KOPT-K1 (cell line): Measurements from ENCODE around the gene FMN2.

ENCODE experiments used
- H3K27ac ChIP-seq: fragments of 200-600 bp; sonication (generic); 2 replicates; pipeline ENCODE4 v1.5.1; 2016; ENCODE audit warnings: antibody characterized with exemption, mild to moderate bottlenecking, low read depth, low read length; ENCODE audit not compliant: poor library complexity, severe bottlenecking
- H3K36me3 ChIP-seq: fragments of 200-600 bp; sonication (generic); 2 replicates; pipeline ENCODE4 v1.5.1; 2017; ENCODE audit warnings: antibody characterized with exemption, mild to moderate bottlenecking, low read length, moderate library complexity; ENCODE audit not compliant: insufficient read depth
- H3K9me3 ChIP-seq: fragments of 200-600 bp; sonication (generic); 2 replicates; pipeline ENCODE4 v1.5.1; 2017; ENCODE audit warnings: antibody characterized with exemption, low read length, mild to moderate bottlenecking; ENCODE audit not compliant: insufficient read depth, poor library complexity, severe bottlenecking

The FMN2 gene

GRCh38 chr1:240189386-240189989 is 97.8 kb downstream of the FMN2 start:
- Histone ChIP-seq H3K27ac (no peak overlapping the region), H3K36me3 (no peaks in the 10 kb centered on the region), H3K9me3 (no peaks in the 10 kb centered on the region)

- no peak overlapping the region for H3K27ac ChIP-seq
- no peaks in the 10 kb centered on the region for H3K36me3 ChIP-seq
- no peaks in the 10 kb centered on the region for H3K9me3 ChIP-seq
Measured at GRCh38 chr1:240190881-240191401, 99.3 kb downstream of the FMN2 start.

GRCh38 chr1:240192851-240193250 is 101.2 kb downstream of the FMN2 start:
- Histone ChIP-seq H3K9me3 (no peaks in the 10 kb centered on the region), H3K36me3 (no peaks in the 10 kb centered on the region), H3K27ac (no peak overlapping the region)

- H3K36me3 ChIP-seq = no peaks in the 10 kb centered on the region
- H3K27ac ChIP-seq = no peak overlapping the region
- no peaks in the 10 kb centered on the region for H3K9me3 ChIP-seq
Measured at GRCh38 chr1:240193679-240194078, 102.0 kb downstream of the FMN2 start.

GRCh38 chr1:240194120-240194519 is 102.4 kb downstream of the FMN2 start:
- Histone ChIP-seq H3K36me3 (no peaks in the 10 kb centered on the region), H3K9me3 (no peaks in the 10 kb centered on the region), H3K27ac (no peak overlapping the region)

- Histone ChIP-seq H3K9me3 (no peaks in the 10 kb centered on the region), H3K36me3 (no peaks in the 10 kb centered on the region)
Measured at GRCh38 chr1:240198376-240198775, 106.7 kb downstream of the FMN2 start.

GRCh38 chr1:240199758-240200645 is 108.3 kb downstream of the FMN2 start:
- H3K9me3 ChIP-seq = no peaks in the 10 kb centered on the region

More at GRCh38 chr1:240198376-240198775, 106.7 kb downstream of the FMN2 start:
- H3K27ac ChIP-seq = no peak overlapping the region

GRCh38 chr1:240201931-240202330 is 110.2 kb downstream of the FMN2 start:
- H3K36me3 ChIP-seq = no peaks in the 10 kb centered on the region
- H3K27ac ChIP-seq = no peak overlapping the region

More at GRCh38 chr1:240199758-240200645, 108.3 kb downstream of the FMN2 start:
- H3K27ac ChIP-seq = no peak overlapping the region
- H3K36me3 ChIP-seq = no peaks in the 10 kb centered on the region

GRCh38 chr1:240207073-240207709 is 115.5 kb downstream of the FMN2 start:
- no peaks in the 10 kb centered on the region for H3K9me3 ChIP-seq
- no peak overlapping the region for H3K27ac ChIP-seq
- H3K36me3 ChIP-seq = no peaks in the 10 kb centered on the region

More at GRCh38 chr1:240201931-240202330, 110.2 kb downstream of the FMN2 start:
- H3K9me3 ChIP-seq = no peaks in the 10 kb centered on the region

GRCh38 chr1:240210026-240210425 is 118.3 kb downstream of the FMN2 start:
- Histone ChIP-seq H3K36me3 (no peaks in the 10 kb centered on the region), H3K27ac (no peak overlapping the region), H3K9me3 (no peaks in the 10 kb centered on the region)

- no peak overlapping the region for H3K27ac ChIP-seq
- H3K36me3 ChIP-seq = no peaks in the 10 kb centered on the region
- H3K9me3 ChIP-seq = no peaks in the 10 kb centered on the region
Measured at GRCh38 chr1:240212556-240212955, 120.9 kb downstream of the FMN2 start.

- Histone ChIP-seq H3K27ac (no peak overlapping the region), H3K9me3 (no peaks in the 10 kb centered on the region), H3K36me3 (no peaks in the 10 kb centered on the region)
Measured at GRCh38 chr1:240217403-240217802, 125.7 kb downstream of the FMN2 start.

GRCh38 chr1:240219104-240219503 is 127.4 kb downstream of the FMN2 start:
- no peak overlapping the region for H3K27ac ChIP-seq
- no peaks in the 10 kb centered on the region for H3K36me3 ChIP-seq
- no peaks in the 10 kb centered on the region for H3K9me3 ChIP-seq

- Histone ChIP-seq H3K27ac (no peak overlapping the region), H3K9me3 (no peaks in the 10 kb centered on the region), H3K36me3 (no peaks in the 10 kb centered on the region)
Measured at GRCh38 chr1:240226102-240226501, 134.4 kb downstream of the FMN2 start.

GRCh38 chr1:240230816-240231215 is 139.1 kb downstream of the FMN2 start:
- H3K9me3 ChIP-seq = no peaks in the 10 kb centered on the region
- H3K27ac ChIP-seq = no peak overlapping the region
- no peaks in the 10 kb centered on the region for H3K36me3 ChIP-seq
